T-helper 2 cell treated with Interferon-gamma antibody and Interleukin-4, amounts not matched to agents 5 μg/mL and 100 μg/mL, for 36 hours (primary cell): ENCODE measurements around the gene DGKH.
"Not testable (repeated sequence)": the region's sequence is repeated elsewhere in the genome, so short reads cannot be mapped to it uniquely, and the experiment has no call there.

Source experiments
- DNase-seq: peaks from one replicate; pipeline ENCODE4 v3.0.0; 2021; ENCODE audit warnings: low spot score
- H3K27ac Mint-ChIP-seq: one replicate; pipeline ENCODE4 v1.8.0; 2021; ENCODE audit warnings: mild to moderate bottlenecking, mixed read lengths
- H3K27me3 Mint-ChIP-seq: one replicate; pipeline ENCODE4 v1.8.0; 2021; ENCODE audit warnings: low read depth, mixed read lengths
- H3K36me3 Mint-ChIP-seq: one replicate; pipeline ENCODE4 v1.8.0; 2021; ENCODE audit warnings: low read depth, mixed read lengths
- H3K4me1 Mint-ChIP-seq: one replicate; pipeline ENCODE4 v1.8.0; 2021; ENCODE audit warnings: low read depth, mixed read lengths
- H3K4me3 Mint-ChIP-seq: one replicate; pipeline ENCODE4 v1.8.0; 2022; ENCODE audit warnings: mild to moderate bottlenecking, moderate library complexity, mixed read lengths
- H3K9me3 Mint-ChIP-seq: one replicate; pipeline ENCODE4 v1.8.0; 2021; ENCODE audit warnings: mixed read lengths

DGKH gene

GRCh38 chr13:42070599-42070998, 22.2 kb downstream of the DGKH start:
- DNase-seq = not testable (repeated sequence)

DNA sequence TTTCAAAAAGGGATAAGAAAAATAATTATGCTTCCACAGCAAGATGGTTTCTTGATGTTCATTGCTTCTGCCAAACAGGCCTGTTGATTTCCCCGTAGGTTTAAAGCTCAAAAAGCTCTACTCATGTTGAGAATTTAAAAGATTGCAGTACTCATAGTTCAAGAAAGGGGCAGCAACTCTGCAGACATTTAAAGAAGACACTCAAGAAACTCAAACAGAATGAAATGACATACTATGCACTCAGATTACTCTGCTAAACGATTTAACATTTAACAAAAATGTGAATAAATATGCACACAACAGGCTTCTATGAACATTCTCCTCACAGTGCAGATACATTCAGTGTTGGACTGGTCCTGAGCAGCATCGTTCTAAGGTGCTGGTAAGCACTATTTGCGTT, 22.7 kb downstream of the DGKH start:
- H3K4me3 Mint-ChIP-seq, H3K27me3 Mint-ChIP-seq, DNase-seq, H3K27ac Mint-ChIP-seq, H3K9me3 Mint-ChIP-seq: not testable (repeated sequence)
- Mint-ChIP-seq H3K36me3 (peaks cover 23% of the 10 kb centered on the region), H3K4me1 (peaks cover 17% of the 10 kb centered on the region)

More at GRCh38 chr13:42070599-42070998, 22.2 kb downstream of the DGKH start:
- not testable (repeated sequence) for H3K27ac Mint-ChIP-seq, H3K9me3 Mint-ChIP-seq, H3K27me3 Mint-ChIP-seq, H3K4me3 Mint-ChIP-seq
- Mint-ChIP-seq H3K36me3 (peaks cover 25% of the 10 kb centered on the region), H3K4me1 (peaks cover 17% of the 10 kb centered on the region)

DNA sequence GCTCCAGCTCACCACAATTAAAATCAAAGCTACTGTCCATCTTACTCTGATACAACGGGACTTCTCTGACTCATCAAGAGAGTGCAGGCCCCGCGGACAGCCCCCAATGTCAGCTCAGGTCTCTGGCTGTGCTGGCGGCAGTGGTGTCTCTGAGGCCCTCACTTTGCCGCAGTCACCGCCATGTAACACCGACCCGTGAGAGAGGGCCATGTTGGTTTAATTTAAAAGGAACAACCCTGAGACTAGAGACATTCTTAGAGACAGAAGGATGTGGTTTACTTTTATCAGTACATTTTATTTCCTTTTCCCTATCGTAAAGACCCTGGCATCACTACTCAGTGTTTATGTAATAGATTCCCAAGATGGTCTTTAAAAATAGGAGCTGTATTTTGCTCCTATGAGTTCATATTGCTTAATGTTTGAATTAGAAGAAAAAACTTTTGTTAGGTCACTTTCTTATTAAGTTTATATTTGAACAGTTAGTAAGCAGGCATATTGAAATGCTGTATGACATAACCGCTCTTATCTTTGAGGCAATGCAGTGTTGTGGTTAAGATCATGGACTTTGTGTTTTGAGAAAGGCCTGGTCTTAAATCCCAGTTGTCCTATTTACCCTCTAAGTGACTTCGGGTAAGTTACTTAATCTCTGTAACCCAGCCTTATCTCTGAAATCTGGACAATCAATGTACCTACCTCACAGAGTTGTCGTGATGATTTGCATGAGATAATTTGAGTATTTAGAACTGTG, 23.4 kb downstream of the DGKH start:
- no peaks in the 10 kb centered on the region for H3K9me3 Mint-ChIP-seq
- H3K36me3 Mint-ChIP-seq = peaks cover 23% of the 10 kb centered on the region
- no peaks in the 10 kb centered on the region for H3K27me3 Mint-ChIP-seq
- peaks cover 17% of the 10 kb centered on the region for H3K4me1 Mint-ChIP-seq
- no peak overlapping the region for H3K27ac Mint-ChIP-seq
- DNase-seq = no peak
- no peak overlapping the region for H3K4me3 Mint-ChIP-seq

GRCh38 chr13:42073683-42074082, 25.2 kb downstream of the DGKH start:
- Mint-ChIP-seq H3K9me3 (no peaks in the 10 kb centered on the region), H3K27ac (no peak overlapping the region), H3K4me1 (peaks cover 16% of the 10 kb centered on the region), H3K27me3 (no peaks in the 10 kb centered on the region), H3K36me3 (peaks cover 23% of the 10 kb centered on the region), H3K4me3 (no peak overlapping the region)
- DNase-seq = no peak

GRCh38 chr13:42075517-42075916, 27.1 kb downstream of the DGKH start:
- H3K4me3 Mint-ChIP-seq = no peak overlapping the region
- H3K36me3 Mint-ChIP-seq = peaks cover 14% of the 10 kb centered on the region
- DNase-seq = no peak
- no peaks in the 10 kb centered on the region for H3K27me3 Mint-ChIP-seq
- H3K4me1 Mint-ChIP-seq = peaks cover 14% of the 10 kb centered on the region
- no peaks in the 10 kb centered on the region for H3K9me3 Mint-ChIP-seq
- no peak overlapping the region for H3K27ac Mint-ChIP-seq

- H3K27ac Mint-ChIP-seq = no peak overlapping the region
- no peaks in the 10 kb centered on the region for H3K27me3 Mint-ChIP-seq
- DNase-seq = no peak
- no peak overlapping the region for H3K4me3 Mint-ChIP-seq
- H3K4me1 Mint-ChIP-seq = peaks cover 10% of the 10 kb centered on the region
- H3K36me3 Mint-ChIP-seq = peaks cover 7% of the 10 kb centered on the region
- H3K9me3 Mint-ChIP-seq = no peaks in the 10 kb centered on the region
Measured at GRCh38 chr13:42076309-42076713, 27.9 kb downstream of the DGKH start.

GRCh38 chr13:42078128-42078808, 29.8 kb downstream of the DGKH start:
- Mint-ChIP-seq H3K27me3 (no peaks in the 10 kb centered on the region), H3K4me3 (no peak overlapping the region), H3K27ac (no peak overlapping the region), H3K9me3 (peaks cover 10% of the 10 kb centered on the region), H3K4me1 (peaks cover 2% of the 10 kb centered on the region), H3K36me3 (peaks cover 13% of the 10 kb centered on the region)
- no peak for DNase-seq

DNA sequence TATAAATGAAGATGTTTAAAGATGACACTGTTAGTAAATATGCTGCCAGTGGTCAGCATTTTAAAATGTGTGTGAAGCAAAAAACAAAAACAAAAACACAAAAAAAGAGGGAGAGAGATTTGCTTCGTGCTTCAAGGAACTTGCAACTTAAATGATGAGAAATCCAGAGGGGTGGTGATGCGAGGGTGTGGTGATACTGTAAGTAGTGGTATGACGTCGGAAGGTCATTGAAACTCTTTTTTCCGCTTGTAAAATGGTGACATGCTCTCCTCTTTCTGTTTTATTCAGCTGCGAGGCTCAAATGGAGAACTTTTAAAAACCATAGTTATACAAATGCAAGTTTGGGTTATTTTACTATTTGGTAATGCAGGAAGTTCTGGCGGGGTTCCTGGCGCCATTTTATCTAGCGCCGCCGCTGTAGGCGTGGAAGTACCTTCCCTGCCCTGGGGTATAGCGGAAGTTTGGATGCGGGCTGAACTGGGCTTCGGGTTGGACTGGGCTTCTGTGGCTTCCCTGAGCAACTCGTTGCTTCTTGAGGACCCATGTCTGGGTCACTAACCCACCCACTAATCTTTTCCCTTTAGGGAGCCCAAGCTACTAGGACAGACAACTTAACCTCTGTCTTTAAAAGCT, 34.8 kb downstream of the DGKH start:
- Mint-ChIP-seq H3K4me1 (no peaks in the 10 kb centered on the region), H3K9me3 (peaks cover 10% of the 10 kb centered on the region), H3K4me3 (no peak overlapping the region), H3K36me3 (peaks cover 18% of the 10 kb centered on the region), H3K27ac (no peak overlapping the region), H3K27me3 (no peaks in the 10 kb centered on the region)
- no peak for DNase-seq

GRCh38 chr13:42084722-42085121, 36.3 kb downstream of the DGKH start:
- Mint-ChIP-seq H3K27me3 (no peaks in the 10 kb centered on the region), H3K4me1 (no peaks in the 10 kb centered on the region), H3K36me3 (peaks cover 18% of the 10 kb centered on the region), H3K4me3 (no peak overlapping the region), H3K27ac (no peak overlapping the region), H3K9me3 (peaks cover 10% of the 10 kb centered on the region)
- DNase-seq = no peak

GRCh38 chr13:42086582-42086981, 38.1 kb downstream of the DGKH start:
- DNase-seq = no peak
- Mint-ChIP-seq H3K9me3 (peaks cover 9% of the 10 kb centered on the region), H3K4me3 (no peak overlapping the region), H3K27me3 (no peaks in the 10 kb centered on the region), H3K4me1 (no peaks in the 10 kb centered on the region), H3K36me3 (peaks cover 16% of the 10 kb centered on the region), H3K27ac (no peak overlapping the region)

GRCh38 chr13:42094516-42095040, 46.1 kb downstream of the DGKH start:
- Mint-ChIP-seq H3K27ac (no peak overlapping the region), H3K4me1 (no peaks in the 10 kb centered on the region), H3K9me3 (no peaks in the 10 kb centered on the region), H3K27me3 (no peaks in the 10 kb centered on the region), H3K4me3 (no peak overlapping the region), H3K36me3 (peaks cover 6% of the 10 kb centered on the region)
- DNase-seq = no peak

DNA sequence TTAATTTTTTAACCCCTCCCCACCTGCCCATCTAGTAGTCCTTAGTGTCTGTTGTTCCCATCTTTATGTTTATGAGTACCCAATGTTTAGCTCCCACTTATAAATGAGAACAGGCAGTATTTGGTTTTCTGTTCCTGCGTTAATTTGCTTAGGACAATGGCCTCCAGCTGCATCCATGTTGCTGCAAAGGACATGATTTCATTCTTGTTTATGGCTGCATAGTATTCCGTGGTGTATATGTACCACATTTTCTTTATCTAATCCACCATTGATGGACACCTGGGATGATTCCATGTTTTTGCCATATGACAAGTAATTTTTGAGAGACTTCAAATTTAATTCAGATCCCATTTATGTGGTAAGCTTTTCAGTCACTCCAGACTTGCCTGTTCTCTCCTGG, 47.8 kb downstream of the DGKH start:
- H3K27ac Mint-ChIP-seq, H3K9me3 Mint-ChIP-seq, H3K36me3 Mint-ChIP-seq, H3K4me3 Mint-ChIP-seq, H3K4me1 Mint-ChIP-seq, H3K27me3 Mint-ChIP-seq, DNase-seq: not testable (repeated sequence)

- Mint-ChIP-seq H3K4me1 (peaks cover 11% of the 10 kb centered on the region), H3K27ac (no peak overlapping the region), H3K9me3 (no peaks in the 10 kb centered on the region), H3K4me3 (no peak overlapping the region), H3K27me3 (no peaks in the 10 kb centered on the region), H3K36me3 (peaks cover 7% of the 10 kb centered on the region)
- DNase-seq = no peak
Measured at GRCh38 chr13:42099962-42100675, 51.7 kb downstream of the DGKH start.

DNA sequence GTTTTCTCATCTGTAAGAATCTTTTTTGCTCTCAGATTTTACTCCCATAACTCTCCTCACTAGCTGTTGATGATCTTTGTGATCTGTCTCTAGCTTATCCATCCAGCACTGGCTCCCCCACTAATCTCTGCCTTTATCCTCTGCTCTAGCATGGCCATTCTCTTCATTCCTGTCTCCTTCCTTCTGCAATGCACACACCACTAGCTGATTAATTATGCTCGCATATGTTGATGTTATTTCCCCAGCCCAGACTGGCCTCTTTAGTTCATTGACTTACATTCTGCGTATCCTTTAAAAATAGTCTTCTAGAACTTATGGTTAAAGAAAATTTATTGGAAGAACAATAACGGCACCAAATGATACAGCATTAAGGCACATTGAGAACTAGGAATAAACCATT, 52.5 kb downstream of the DGKH start:
- Mint-ChIP-seq H3K9me3 (no peaks in the 10 kb centered on the region), H3K4me3 (no peak overlapping the region), H3K36me3 (peaks cover 7% of the 10 kb centered on the region), H3K4me1 (peaks cover 11% of the 10 kb centered on the region), H3K27me3 (no peaks in the 10 kb centered on the region), H3K27ac (no peak overlapping the region)
- no peak for DNase-seq
